ENCODE measurements around the gene HPGDS. TPM values are rescaled to one million over a fixed set of nuclear protein-coding genes. Genes with fewer than 3 reads are reported as not detected.

The HPGDS gene
- total RNA-seq, 1 experiment from 2014 or later: not detected

Other genes starting within 250 kb of the HPGDS start
- 6.1 and 11.4 TPM in 2 replicates for gene SMARCAD1, start 135.0 kb downstream of the HPGDS start, total RNA-seq (2014; rRNA removed; shearing (Covaris generic); ENCODE audit: low replicate concordance)
- 19.4 and 21.1 TPM in 2 replicates for gene PDLIM5, start 109.1 kb upstream of the HPGDS start, total RNA-seq (2014; rRNA removed; shearing (Covaris generic); ENCODE audit: low replicate concordance)

Data from MG63 (cell line).